ENCODE results near the gene PTGR1.

Gene PTGR1

GRCh38 chr9:111610149-111610548 is 10.7 kb upstream of the PTGR1 start:
- FAIRE-seq (no peak), DNase-seq (ENCODE audit: insufficient read length) (no peak)
- TF ChIP-seq POLR2A (IDR thresholded peaks at IDR 0.05; ENCODE audit: low read depth, low read length) (no peak), TAF1 (IDR thresholded peaks at IDR 0.05; ENCODE audit: borderline replicate concordance, low read depth, low read length) (no peak), POLR2AphosphoS5 (IDR thresholded peaks at IDR 0.05; ENCODE audit: low read depth, low read length) (no peak)

GRCh38 chr9:111605041-111605559 is 5.7 kb upstream of the PTGR1 start:
- FAIRE-seq, result no peak
- TF ChIP-seq TAF1 (IDR thresholded peaks at IDR 0.05; ENCODE audit: borderline replicate concordance, low read depth, low read length) (no peak), POLR2AphosphoS5 (IDR thresholded peaks at IDR 0.05; ENCODE audit: low read depth, low read length) (no peak)

GRCh38 chr9:111604054-111604615 is 4.7 kb upstream of the PTGR1 start:
- TF ChIP-seq POLR2AphosphoS5 (IDR thresholded peaks at IDR 0.05; ENCODE audit: low read depth, low read length) (no peak), POLR2A (IDR thresholded peaks at IDR 0.05; ENCODE audit: low read depth, low read length) (no peak), TAF1 (IDR thresholded peaks at IDR 0.05; ENCODE audit: borderline replicate concordance, low read depth, low read length) (no peak)
- DNase-seq (ENCODE audit: insufficient read length), result no peak
- FAIRE-seq, result no peak

More at GRCh38 chr9:111605041-111605559, 5.7 kb upstream of the PTGR1 start:
- no peak for DNase-seq (ENCODE audit: insufficient read length)

DNA sequence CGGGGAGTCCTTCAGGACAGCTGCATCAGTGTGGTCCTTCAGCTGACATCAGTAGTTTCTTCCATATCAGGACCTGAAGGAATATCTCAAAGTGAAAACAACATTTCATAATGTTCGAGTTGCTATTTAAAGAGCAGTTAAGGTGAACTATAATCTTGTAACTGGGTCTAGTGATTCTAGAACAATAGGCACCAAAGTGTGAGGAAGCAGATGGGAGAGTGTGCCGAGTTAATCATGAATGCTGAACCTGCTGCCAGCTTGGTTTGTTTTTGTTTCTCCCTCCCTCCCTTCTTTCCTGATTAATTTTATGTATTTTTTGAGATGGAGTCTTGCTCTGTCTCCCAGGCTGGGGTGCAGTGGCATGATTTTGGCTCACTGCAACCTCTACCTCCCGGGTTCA is 3.6 kb upstream of the PTGR1 start:
- FAIRE-seq, result no peak
- no peak for TF ChIP-seq POLR2A (IDR thresholded peaks at IDR 0.05; ENCODE audit: low read depth, low read length)
- no peak for TF ChIP-seq POLR2AphosphoS5 (IDR thresholded peaks at IDR 0.05; ENCODE audit: low read depth, low read length)
- TF ChIP-seq TAF1 (IDR thresholded peaks at IDR 0.05; ENCODE audit: borderline replicate concordance, low read depth, low read length), result no peak
- no peak for DNase-seq (ENCODE audit: insufficient read length)

- TF ChIP-seq POLR2AphosphoS5 (IDR thresholded peaks at IDR 0.05; ENCODE audit: low read depth, low read length) (no peak), POLR2A (IDR thresholded peaks at IDR 0.05; ENCODE audit: low read depth, low read length) (no peak), TAF1 (IDR thresholded peaks at IDR 0.05; ENCODE audit: borderline replicate concordance, low read depth, low read length) (no peak)
- DNase-seq (ENCODE audit: insufficient read length), result no peak
- no peak for FAIRE-seq
Measured at GRCh38 chr9:111601237-111602018, 2.0 kb upstream of the PTGR1 start.

DNA sequence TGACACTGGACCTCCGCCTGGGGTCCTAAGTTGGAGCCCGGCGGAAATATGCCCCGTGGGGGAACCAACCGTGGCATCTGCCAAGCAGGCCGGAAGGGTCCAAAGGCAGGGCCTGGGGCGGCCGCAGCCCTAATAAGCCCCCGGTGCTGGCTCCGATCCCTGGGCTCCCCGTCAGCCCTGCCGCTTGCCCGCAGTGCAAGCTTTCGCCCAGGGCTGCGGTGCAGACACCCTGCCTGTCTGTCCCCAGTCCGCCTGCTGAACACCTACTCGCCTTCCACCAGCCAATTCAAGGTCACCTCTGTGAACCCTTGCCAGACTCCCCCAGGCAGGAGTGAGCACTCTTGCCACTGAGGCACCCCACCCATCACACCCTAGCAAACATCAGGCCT is 502 bp upstream of the PTGR1 start:
- DNase-seq (ENCODE audit: insufficient read length), result no peak
- TF ChIP-seq TAF1 (IDR thresholded peaks at IDR 0.05; ENCODE audit: borderline replicate concordance, low read depth, low read length), result no peak
- no peak for TF ChIP-seq POLR2A (IDR thresholded peaks at IDR 0.05; ENCODE audit: low read depth, low read length)
- no peak for TF ChIP-seq POLR2AphosphoS5 (IDR thresholded peaks at IDR 0.05; ENCODE audit: low read depth, low read length)
- no peak for FAIRE-seq

DNA sequence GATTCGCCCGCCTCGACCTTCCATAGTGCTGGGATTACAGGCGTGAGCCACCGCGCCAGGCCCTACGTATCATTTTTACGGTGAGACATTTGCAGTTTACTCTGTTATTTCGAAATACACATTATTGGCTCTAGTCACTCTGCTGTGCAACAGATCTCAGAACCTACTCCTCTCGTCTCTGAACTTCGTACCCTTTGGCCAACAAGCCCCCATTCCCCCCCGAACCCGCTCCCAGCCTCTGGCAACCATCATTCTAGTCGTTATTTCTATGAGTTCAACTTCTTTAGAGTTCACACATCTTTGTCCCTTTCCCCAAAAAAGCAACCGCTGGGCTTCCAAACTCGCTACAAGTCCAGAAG is 735 bp downstream of the PTGR1 start:
- FAIRE-seq (no peak), DNase-seq (ENCODE audit: insufficient read length) (no peak)

DNA sequence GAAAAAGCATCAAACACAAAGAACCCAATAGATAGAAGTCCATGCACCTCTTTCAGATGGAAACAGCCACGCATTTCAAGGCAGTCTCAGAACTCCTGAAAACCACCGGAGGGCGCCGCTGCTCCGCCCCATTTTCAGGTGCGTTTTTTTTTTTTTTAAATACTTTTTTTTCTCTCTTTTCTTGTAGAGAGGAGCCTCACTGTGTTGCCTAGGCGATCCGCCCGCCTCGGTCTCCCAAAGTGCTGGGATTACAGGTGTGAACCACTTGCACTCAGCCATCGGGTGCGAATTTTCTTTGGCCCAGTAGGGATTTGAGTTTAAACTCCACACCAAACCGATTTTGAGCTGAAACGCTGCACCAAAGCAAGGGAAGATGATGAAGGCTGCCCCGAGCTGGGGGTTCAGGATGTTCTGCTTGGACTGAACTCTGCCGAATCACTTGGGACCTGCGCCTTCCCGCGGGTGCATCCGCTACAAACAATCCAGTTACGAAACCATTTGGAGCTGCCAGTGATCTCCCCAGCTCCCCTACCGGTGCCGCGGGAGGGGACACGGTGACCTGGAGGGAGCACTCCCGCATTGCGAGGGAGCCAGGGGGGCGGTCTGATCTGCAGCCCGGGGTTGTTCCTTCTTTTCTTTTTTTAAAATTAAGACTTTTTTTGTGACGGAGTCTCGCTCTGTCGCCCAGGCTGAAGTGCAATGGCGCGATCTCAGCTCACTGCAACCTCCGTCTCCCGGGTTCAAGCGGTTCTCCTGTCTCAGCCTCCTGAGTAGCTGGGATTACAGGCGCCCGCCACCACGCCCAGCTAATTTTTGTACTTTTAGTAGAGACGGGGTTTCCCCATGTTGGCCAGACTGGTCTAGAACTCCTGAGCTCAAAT is 1.4 kb downstream of the PTGR1 start:
- DNase-seq (ENCODE audit: insufficient read length) (peak; percentile 32), FAIRE-seq (no peak)
- TF ChIP-seq POLR2AphosphoS5 (IDR thresholded peaks at IDR 0.05; ENCODE audit: low read depth, low read length) (no peak), POLR2A (IDR thresholded peaks at IDR 0.05; ENCODE audit: low read depth, low read length) (no peak), TAF1 (IDR thresholded peaks at IDR 0.05; ENCODE audit: borderline replicate concordance, low read depth, low read length) (no peak)

More for the DNA sequence above, 735 bp downstream of the PTGR1 start:
- TF ChIP-seq POLR2A (IDR thresholded peaks at IDR 0.05; ENCODE audit: low read depth, low read length) (no peak), TAF1 (IDR thresholded peaks at IDR 0.05; ENCODE audit: borderline replicate concordance, low read depth, low read length) (no peak), POLR2AphosphoS5 (IDR thresholded peaks at IDR 0.05; ENCODE audit: low read depth, low read length) (no peak)

GRCh38 chr9:111588846-111589245 is 10.6 kb downstream of the PTGR1 start:
- TF ChIP-seq POLR2A (IDR thresholded peaks at IDR 0.05; ENCODE audit: low read depth, low read length) (no peak), POLR2AphosphoS5 (IDR thresholded peaks at IDR 0.05; ENCODE audit: low read depth, low read length) (no peak), TAF1 (IDR thresholded peaks at IDR 0.05; ENCODE audit: borderline replicate concordance, low read depth, low read length) (no peak)
- FAIRE-seq (no peak), DNase-seq (ENCODE audit: insufficient read length) (no peak)

DNA sequence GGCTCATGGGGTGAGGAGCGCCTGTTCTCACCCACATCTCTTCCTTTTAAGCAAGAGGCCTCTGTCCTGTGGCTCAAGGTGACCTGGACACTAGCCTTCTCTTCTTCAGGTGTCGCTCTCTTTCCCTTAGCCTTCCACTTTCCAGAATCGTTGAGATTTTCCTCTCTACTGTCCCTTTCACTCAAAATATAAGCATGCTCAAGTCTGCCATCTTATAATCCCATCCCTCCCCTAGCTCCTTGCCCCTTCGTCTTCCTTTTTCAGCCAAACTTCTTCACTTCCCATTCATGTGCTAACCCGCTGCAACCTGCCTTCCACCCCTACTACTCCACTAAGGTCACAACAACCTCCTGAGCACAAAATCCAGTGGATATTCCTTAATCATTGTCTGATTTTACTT is 13.1 kb downstream of the PTGR1 start:
- FAIRE-seq, result no peak
- TF ChIP-seq POLR2A (IDR thresholded peaks at IDR 0.05; ENCODE audit: low read depth, low read length) (no peak), POLR2AphosphoS5 (IDR thresholded peaks at IDR 0.05; ENCODE audit: low read depth, low read length) (no peak), TAF1 (IDR thresholded peaks at IDR 0.05; ENCODE audit: borderline replicate concordance, low read depth, low read length) (no peak)
- no peak for DNase-seq (ENCODE audit: insufficient read length)

- FAIRE-seq, result no peak
- TF ChIP-seq TAF1 (IDR thresholded peaks at IDR 0.05; ENCODE audit: borderline replicate concordance, low read depth, low read length), result no peak
- TF ChIP-seq POLR2AphosphoS5 (IDR thresholded peaks at IDR 0.05; ENCODE audit: low read depth, low read length), result no peak
- DNase-seq (ENCODE audit: insufficient read length), result no peak
Measured at GRCh38 chr9:111582888-111583287, 16.6 kb downstream of the PTGR1 start.

Data from GM12892 (cell line).